ENCODE results near the gene DTX1. TPM values are rescaled to one million over a fixed set of nuclear protein-coding genes. Genes with fewer than 3 reads are reported as not detected.
A peak's percentile ranks its signal among the peaks of the same experiment; 100 is the strongest.

Gene DTX1
- total and polyA plus RNA-seq, 2 of the 13 experiments (the other 11 are each of a cell fraction or from before 2014, with no cell fraction given), result not detected

DNA sequence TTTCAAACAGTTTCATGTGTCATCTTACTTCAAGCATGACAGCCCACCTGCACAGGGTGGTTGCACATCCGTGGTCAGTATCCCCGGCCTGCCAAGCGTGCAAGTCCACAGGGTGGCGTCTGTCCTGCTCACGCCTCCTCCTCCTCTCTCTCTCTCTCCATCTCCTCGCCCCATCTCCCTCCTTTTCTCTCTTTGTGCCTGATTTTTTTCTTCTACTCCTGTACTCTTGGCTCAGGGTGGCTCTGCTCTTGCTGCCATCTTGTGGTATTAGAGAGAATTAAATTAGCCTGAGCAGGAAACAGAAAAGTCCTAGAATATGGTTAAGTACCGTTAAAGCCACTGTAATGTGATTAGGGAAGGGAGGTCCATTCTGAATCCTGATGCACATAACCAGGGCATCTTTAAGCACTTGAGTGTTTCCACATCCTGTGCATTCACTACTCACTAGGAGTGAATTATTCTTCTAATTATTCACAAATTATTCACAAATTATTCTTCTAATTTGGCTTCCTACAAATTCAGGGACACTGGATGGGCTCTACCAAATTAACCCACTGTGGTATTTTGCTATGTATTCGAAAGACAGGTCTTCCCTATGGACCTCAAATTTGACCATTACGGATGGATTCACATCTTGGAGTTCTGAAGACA is 25.5 kb upstream of the DTX1 start:
- Histone ChIP-seq H3K9me3 (ENCODE audit: low read length) (no peaks in the 10 kb centered on the region), H3K36me3 (replicated peaks in 1 of 2; ENCODE audit: control insufficient read depth in 1 of 2, insufficient read depth in 2 of 2, low read length in 2 of 2) (no peaks in the 10 kb centered on the region), H3K79me2 (ENCODE audit: insufficient read depth, low read length) (no peaks in the 10 kb centered on the region), H3K9ac (ENCODE audit: insufficient read depth, low read depth, low read length) (no peak overlapping the region), H3K4me2 (ENCODE audit: low read depth, low read length) (no peak overlapping the region), H4K20me1 (ENCODE audit: insufficient read depth, low read length) (no peaks in the 10 kb centered on the region), H3K27me3 (ENCODE audit: control insufficient read depth in 1 of 2, insufficient read depth in 2 of 2, low read length in 2 of 2) (0 out of 5 replicates have a peak, but pooled peaks cover 0 to 3% of the 10 kb centered on the region in 2 experiments), H3K27ac (ENCODE audit: extremely low read length, insufficient read depth, low read length) (no peak overlapping the region), H2AFZ (ENCODE audit: low read length) (no peak overlapping the region), H3K4me1 (ENCODE audit: insufficient read depth, low read length) (no peaks in the 10 kb centered on the region), H3K4me3 (replicated peaks in 1 of 3; ENCODE audit: insufficient read depth in 1 of 3, low read depth in 2 of 3, low read length in 3 of 3) (no peak overlapping the region)
- ATAC-seq (peak; percentile 79), DNase-seq (ENCODE audit: low spot score) (peak; percentile 45), FAIRE-seq (peak; percentile 69)
- intact Hi-C loops (cut with micrococcal nuclease; ENCODE audit: unreplicated experiment) (loop anchor here (1.0 kb wide), 2 partner anchors 38 to 131 kb away; no protein-coding TSS in a partner anchor), in situ Hi-C loops (cut with HindIII; ENCODE audit: extremely low pct_ligation_motif_present, low pct_unique_long_range_greater_than_20kb) (loop anchor here (5.0 kb wide), 1 partner anchor 34 kb away; no protein-coding TSS in a partner anchor)
- BruUV-seq (replicated peaks), result no TSS peak
- ChIA-PET POLR2A (no interaction called here), CTCF (ENCODE audit: low intra/inter-chr PET ratio, low total read pairs) (interaction anchor here (1.8 to 2.9 kb wide), 2 partner anchors 37 to 131 kb away, joined by 7 to 44 read pairs; no protein-coding TSS in a partner anchor)
- WGBS (ENCODE audit: low lambda C conversion rate), result under 1% methylated on average over 9 of the region's 9 CpGs
- TF ChIP-seq, protein P1, sequence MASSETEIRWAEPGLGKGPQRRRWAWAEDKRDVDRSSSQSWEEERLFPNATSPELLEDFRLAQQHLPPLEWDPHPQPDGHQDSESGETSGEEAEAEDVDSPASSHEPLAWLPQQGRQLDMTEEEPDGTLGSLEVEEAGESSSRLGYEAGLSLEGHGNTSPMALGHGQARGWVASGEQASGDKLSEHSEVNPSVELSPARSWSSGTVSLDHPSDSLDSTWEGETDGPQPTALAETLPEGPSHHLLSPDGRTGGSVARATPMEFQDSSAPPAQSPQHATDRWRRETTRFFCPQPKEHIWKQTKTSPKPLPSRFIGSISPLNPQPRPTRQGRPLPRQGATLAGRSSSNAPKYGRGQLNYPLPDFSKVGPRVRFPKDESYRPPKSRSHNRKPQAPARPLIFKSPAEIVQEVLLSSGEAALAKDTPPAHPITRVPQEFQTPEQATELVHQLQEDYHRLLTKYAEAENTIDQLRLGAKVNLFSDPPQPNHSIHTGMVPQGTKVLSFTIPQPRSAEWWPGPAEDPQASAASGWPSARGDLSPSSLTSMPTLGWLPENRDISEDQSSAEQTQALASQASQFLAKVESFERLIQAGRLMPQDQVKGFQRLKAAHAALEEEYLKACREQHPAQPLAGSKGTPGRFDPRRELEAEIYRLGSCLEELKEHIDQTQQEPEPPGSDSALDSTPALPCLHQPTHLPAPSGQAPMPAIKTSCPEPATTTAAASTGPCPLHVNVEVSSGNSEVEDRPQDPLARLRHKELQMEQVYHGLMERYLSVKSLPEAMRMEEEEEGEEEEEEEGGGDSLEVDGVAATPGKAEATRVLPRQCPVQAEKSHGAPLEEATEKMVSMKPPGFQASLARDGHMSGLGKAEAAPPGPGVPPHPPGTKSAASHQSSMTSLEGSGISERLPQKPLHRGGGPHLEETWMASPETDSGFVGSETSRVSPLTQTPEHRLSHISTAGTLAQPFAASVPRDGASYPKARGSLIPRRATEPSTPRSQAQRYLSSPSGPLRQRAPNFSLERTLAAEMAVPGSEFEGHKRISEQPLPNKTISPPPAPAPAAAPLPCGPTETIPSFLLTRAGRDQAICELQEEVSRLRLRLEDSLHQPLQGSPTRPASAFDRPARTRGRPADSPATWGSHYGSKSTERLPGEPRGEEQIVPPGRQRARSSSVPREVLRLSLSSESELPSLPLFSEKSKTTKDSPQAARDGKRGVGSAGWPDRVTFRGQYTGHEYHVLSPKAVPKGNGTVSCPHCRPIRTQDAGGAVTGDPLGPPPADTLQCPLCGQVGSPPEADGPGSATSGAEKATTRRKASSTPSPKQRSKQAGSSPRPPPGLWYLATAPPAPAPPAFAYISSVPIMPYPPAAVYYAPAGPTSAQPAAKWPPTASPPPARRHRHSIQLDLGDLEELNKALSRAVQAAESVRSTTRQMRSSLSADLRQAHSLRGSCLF (CRISPR knock-in tag; IDR thresholded peaks at IDR 0.05; ENCODE audit: borderline replicate concordance), result no peak
- TF ChIP-seq KAT2B (IDR thresholded peaks at IDR 0.05; ENCODE audit: borderline replicate concordance, low read depth, low read length) (no peak), STAG1 (CRISPR knock-in tag; IDR thresholded peaks at IDR 0.05) (peak; percentile 52), ZNF558 (CRISPR knock-in tag; IDR thresholded peaks at IDR 0.05; ENCODE audit: borderline replicate concordance) (no peak), MIXL1 (CRISPR knock-in tag; IDR thresholded peaks at IDR 0.05) (0 out of 2 replicates have a peak, but pooled peaks have one; percentile 20), MLLT10 (CRISPR knock-in tag; IDR thresholded peaks at IDR 0.05) (no peak), MATR3 (CRISPR knock-in tag; IDR thresholded peaks at IDR 0.05) (no peak), SRSF1 (optimal IDR thresholded peaks at IDR 0.05; ENCODE audit: low read depth, low read length) (no peak), SMC3 (IDR thresholded peaks at IDR 0.05; ENCODE audit: low read length) (peak; percentile 71), ZNF446 (CRISPR knock-in tag; IDR thresholded peaks at IDR 0.05) (no peak), RELA (CRISPR knock-in tag; IDR thresholded peaks at IDR 0.05) (no peak), ZNF775 (CRISPR knock-in tag; IDR thresholded peaks at IDR 0.05; ENCODE audit: borderline replicate concordance) (no peak), PITX1 (CRISPR knock-in tag; IDR thresholded peaks at IDR 0.05) (no peak), FOXJ3 (CRISPR knock-in tag; IDR thresholded peaks at IDR 0.05; ENCODE audit: borderline replicate concordance) (no peak), YY1 (IDR thresholded peaks at IDR 0.05; ENCODE audit: insufficient read depth, insufficient replicate concordance, low read depth, low read length) (no peak), ZIK1 (CRISPR knock-in tag; IDR thresholded peaks at IDR 0.05; ENCODE audit: borderline replicate concordance, low read depth) (no peak)
- TF ChIP-seq, protein P2, sequence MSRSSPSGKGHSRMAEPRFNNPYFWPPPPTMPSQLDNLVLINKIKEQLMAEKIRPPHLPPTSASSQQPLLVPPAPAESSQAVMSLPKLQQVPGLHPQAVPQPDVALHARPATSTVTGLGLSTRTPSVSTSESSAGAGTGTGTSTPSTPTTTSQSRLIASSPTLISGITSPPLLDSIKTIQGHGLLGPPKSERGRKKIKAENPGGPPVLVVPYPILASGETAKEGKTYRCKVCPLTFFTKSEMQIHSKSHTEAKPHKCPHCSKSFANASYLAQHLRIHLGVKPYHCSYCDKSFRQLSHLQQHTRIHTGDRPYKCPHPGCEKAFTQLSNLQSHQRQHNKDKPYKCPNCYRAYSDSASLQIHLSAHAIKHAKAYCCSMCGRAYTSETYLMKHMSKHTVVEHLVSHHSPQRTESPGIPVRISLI (CRISPR knock-in tag; IDR thresholded peaks at IDR 0.05; ENCODE audit: borderline replicate concordance), result peak; percentile 53
- TF ChIP-seq, protein P3, sequence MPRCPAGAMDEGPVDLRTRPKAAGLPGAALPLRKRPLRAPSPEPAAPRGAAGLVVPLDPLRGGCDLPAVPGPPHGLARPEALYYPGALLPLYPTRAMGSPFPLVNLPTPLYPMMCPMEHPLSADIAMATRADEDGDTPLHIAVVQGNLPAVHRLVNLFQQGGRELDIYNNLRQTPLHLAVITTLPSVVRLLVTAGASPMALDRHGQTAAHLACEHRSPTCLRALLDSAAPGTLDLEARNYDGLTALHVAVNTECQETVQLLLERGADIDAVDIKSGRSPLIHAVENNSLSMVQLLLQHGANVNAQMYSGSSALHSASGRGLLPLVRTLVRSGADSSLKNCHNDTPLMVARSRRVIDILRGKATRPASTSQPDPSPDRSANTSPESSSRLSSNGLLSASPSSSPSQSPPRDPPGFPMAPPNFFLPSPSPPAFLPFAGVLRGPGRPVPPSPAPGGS (CRISPR knock-in tag; IDR thresholded peaks at IDR 0.05), result no peak

Measured in HepG2 (cell line).